ENCODE data around the gene CFAP20DC.

Gene CFAP20DC

DNA sequence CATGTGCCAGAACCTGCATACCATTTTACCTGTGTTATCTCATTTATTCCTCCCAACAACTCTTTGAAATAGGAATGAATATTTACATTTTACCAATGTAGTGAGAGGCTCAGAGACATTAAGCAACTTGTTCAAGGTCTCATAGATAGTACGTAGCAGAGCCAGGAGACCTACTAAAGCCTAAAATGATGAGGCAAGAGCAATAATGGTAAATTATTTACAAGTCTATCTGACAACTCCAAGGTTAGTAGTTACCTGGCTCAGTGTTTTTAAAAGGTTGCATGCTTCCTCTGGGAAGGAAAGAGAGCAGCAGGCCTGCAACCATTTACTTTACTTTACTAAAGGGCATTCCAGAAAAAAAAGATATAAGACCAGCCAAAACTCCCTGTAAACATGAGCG lies 103.0 kb downstream of the CFAP20DC start:
- DNase-seq (ENCODE audit: low spot score) = no peak
- TF ChIP-seq, protein P1, sequence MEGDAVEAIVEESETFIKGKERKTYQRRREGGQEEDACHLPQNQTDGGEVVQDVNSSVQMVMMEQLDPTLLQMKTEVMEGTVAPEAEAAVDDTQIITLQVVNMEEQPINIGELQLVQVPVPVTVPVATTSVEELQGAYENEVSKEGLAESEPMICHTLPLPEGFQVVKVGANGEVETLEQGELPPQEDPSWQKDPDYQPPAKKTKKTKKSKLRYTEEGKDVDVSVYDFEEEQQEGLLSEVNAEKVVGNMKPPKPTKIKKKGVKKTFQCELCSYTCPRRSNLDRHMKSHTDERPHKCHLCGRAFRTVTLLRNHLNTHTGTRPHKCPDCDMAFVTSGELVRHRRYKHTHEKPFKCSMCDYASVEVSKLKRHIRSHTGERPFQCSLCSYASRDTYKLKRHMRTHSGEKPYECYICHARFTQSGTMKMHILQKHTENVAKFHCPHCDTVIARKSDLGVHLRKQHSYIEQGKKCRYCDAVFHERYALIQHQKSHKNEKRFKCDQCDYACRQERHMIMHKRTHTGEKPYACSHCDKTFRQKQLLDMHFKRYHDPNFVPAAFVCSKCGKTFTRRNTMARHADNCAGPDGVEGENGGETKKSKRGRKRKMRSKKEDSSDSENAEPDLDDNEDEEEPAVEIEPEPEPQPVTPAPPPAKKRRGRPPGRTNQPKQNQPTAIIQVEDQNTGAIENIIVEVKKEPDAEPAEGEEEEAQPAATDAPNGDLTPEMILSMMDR (IDR thresholded peaks at IDR 0.05; ENCODE audit: borderline replicate concordance, control extremely low read depth, extremely low read depth, insufficient read depth, missing control alignments) = no peak
- in situ Hi-C loops (cut with MboI; ENCODE audit: low sequenced_read_pairs, unreplicated experiment) = no loop called here

DNA sequence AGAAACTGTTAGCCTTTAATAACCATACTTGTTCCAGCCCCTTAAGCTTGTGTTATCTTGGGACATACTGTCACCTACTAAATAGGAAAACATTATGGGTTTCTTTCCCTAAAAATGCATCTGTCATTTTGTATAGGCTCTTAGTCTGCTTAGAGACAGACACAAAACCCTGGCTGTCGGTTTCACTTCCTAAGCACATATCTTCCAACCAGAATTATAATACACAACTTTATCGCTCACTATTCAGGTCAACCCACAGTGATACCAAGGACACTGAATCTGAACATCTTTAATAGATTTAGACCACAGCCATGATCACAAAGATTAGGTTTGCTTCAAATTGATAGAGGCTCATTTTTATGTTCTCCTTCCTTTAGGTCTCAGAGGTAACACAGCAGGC lies 111.8 kb downstream of the CFAP20DC start:
- DNase-seq (ENCODE audit: low spot score) = no peak
- TF ChIP-seq, protein P1 (IDR thresholded peaks at IDR 0.05; ENCODE audit: borderline replicate concordance, control extremely low read depth, extremely low read depth, insufficient read depth, missing control alignments) = no peak
- in situ Hi-C loops (cut with MboI; ENCODE audit: low sequenced_read_pairs, unreplicated experiment) = no loop called here

DNA sequence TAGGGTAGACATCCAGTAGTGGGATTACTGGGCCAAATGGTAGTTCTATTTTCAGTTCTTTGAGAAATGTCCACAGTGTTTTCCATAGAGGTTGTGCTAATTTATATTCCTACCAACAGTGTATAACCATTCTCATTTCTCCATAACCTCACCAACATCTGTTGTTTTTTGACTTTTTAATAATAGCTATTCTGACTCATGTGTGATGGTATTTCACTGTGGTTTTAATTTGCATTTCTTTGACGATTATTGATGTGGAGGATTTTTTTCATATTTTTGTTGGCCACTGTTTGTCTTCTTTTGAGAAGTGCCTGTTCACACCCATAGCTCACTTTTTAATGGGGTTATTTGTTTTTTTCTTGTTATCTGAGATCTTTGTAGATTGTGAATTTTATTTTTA lies 125.2 kb downstream of the CFAP20DC start:
- no peak for DNase-seq (ENCODE audit: low spot score)
- in situ Hi-C loops (cut with MboI; ENCODE audit: low sequenced_read_pairs, unreplicated experiment) = no loop called here
- TF ChIP-seq, protein P1 (IDR thresholded peaks at IDR 0.05; ENCODE audit: borderline replicate concordance, control extremely low read depth, extremely low read depth, insufficient read depth, missing control alignments) = no peak

DNA sequence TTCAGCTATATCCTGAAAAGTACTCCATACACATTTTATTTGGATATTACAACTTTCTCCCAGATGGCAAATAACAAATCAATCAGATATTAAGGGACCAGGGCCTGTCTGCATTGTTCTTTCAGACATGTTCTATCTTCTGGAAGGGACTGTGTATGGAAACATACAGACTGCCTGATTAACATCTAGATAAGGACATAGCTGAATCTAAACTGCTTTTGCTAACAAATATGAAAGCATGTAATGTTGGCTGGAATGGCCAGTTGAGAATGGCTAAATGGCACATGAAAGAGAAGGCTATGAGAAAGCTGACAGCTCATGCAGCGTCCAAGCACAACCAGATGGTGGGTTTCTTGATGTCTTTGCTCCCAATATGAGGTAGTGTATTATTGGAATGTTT lies 149.4 kb downstream of the CFAP20DC start:
- in situ Hi-C loops (cut with MboI; ENCODE audit: low sequenced_read_pairs, unreplicated experiment) = no loop called here
- no peak for DNase-seq (ENCODE audit: low spot score)
- TF ChIP-seq, protein P1 (IDR thresholded peaks at IDR 0.05; ENCODE audit: borderline replicate concordance, control extremely low read depth, extremely low read depth, insufficient read depth, missing control alignments) = no peak

DNA sequence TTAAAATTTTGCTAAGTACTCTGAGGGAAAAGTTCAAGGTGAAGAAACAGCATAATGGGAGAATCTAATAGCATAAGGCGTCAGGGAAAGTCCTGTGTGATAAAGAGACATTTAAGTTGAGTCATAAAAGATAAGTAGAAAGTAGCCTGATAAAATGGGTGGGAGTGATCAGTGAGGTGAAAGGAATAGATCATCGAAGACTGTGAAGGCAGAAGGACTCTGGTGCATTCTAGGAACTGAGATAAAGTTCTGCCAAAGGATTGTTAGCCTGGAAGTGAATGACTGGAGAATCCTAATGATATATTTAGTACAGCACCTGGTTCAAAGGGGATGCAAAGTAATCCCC lies 149.9 kb downstream of the CFAP20DC start:
- no peak for DNase-seq (ENCODE audit: low spot score)
- TF ChIP-seq, protein P1 (IDR thresholded peaks at IDR 0.05; ENCODE audit: borderline replicate concordance, control extremely low read depth, extremely low read depth, insufficient read depth, missing control alignments) = no peak
- in situ Hi-C loops (cut with MboI; ENCODE audit: low sequenced_read_pairs, unreplicated experiment) = no loop called here

DNA sequence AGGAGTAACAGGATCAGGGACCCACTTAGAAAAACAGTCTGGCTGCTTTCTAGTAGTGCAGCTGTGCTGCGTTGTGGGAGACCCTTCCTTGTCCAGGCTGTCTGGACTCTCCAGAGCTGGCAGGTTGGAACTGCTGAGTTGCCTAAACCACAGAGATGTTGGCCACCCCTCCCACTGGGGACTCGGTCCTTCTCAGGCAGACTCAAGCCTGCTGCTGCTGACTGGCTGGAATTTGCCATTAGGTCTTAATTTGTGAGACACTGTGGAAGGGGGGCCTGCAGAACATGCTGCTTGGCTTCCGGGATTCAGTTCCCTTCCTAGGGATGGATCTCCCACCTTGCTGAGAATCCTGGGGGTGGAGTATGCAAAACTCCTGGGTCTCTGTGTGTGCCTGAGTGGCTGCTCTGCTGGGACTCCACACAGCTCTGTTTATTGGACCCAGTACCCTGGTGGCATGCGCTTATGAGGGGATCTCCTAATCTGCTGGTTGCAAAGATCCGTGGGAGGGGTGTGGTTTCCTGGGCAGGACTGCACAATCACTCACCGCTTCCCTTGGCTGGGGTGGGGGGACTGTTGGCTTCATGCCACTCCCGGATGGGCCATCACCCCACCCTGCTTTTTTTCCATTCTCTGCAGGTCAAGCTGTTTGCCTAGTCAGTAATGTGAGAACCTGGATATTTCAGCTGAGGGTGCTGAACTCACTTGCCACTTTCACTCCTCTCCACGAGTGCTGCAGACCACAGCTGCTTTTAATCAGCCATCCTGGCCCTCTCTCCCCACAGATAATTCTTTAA lies 150.5 kb downstream of the CFAP20DC start:
- in situ Hi-C loops (cut with MboI; ENCODE audit: low sequenced_read_pairs, unreplicated experiment) = no loop called here
- DNase-seq (ENCODE audit: low spot score) = peak; percentile 33

More for the DNA sequence above, 150.5 kb downstream of the CFAP20DC start:
- TF ChIP-seq, protein P1 (IDR thresholded peaks at IDR 0.05; ENCODE audit: borderline replicate concordance, control extremely low read depth, extremely low read depth, insufficient read depth, missing control alignments) = no peak

Data from GM13976 (cell line).